HG03039 (cell line): ENCODE results near the gene IRGM.

Experiments used
- ATAC-seq: cut with Tn5 transposase; IDR thresholded peaks from one replicate; pipeline ENCODE4 v1.9.1; 2021; ENCODE audit warnings: mild to moderate bottlenecking, moderate library complexity; ENCODE audit not compliant: unreplicated experiment

Gene IRGM

DNA sequence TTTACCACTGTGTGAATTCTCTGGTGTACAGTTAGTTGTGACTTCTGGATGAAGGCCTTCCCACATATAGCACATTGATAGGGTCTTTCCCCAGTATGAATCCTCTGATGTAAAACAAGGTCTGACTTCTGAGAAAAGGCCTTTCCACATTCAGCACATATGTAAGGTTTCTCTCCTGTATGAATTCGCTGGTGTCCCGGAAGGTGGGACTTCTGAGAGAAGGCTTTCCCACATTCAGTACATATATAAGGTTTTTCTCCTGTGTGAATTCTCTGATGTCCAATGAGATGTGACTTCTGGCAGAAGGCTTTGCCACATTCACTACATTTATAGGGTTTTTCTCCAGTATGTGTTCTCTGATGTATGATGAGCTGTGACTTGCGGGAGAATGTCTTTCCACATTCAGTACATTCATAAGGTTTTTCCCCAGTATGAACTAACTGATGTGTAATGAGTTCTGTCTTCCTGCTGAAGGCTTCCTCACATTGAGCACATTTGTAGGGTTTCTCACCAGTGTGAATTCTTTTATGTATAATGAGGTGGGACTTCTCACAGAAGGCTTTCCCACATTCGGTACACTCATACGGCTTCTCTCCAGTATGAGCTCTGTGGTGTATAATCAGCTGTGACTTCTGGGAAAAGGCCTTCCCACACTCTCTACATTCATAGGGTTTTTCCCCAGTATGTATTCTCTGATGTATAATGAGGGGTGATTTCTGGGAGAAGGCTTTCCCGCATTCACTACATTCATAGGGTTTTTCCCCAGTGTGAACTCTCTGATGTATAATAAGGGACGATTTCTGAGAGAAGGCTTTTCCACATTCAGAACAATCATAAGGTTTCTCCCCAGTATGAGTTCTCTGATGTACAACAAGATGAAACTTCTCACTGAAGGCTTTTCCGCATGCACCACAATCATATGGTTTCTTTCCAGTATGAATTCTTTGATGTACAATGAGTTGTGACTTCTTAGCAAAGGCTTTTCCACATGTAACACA, 49.4 kb downstream of the IRGM start:
- ATAC-seq: no peak
